IMR-90 (cell line): ENCODE measurements around the gene POLR1B. TPM values are rescaled to one million over a fixed set of nuclear protein-coding genes. Genes with fewer than 3 reads are reported as not detected.

Experiments used
- ATAC-seq: fragments of 200-7000 bp; cut with Tn5 transposase; 2 replicates; pipeline ENCODE4 v1.9.1; 2020; ENCODE audit warnings: low read depth, mild to moderate bottlenecking, moderate library complexity
- BruUV-seq: library from RNA; stranded (reverse); fragments of 400-500 nt; replicated peaks from 2 replicates; lab custom pipeline; 2021; lab: Mats Ljungman, UMichigan
- CTCF ChIA-PET: fragments of 300-600 bp; formaldehyde crosslinking; extraction: SDS; loops from one replicate; lab custom pipeline; 2021; ENCODE audit warnings: antibody characterized with exemption; lab: Yijun Ruan, JAX
- POLR2A ChIA-PET: fragments of 300-600 bp; sonication (Branson Sonifier 250); formaldehyde crosslinking; loops from one replicate; lab custom pipeline; 2022; ENCODE audit warnings: antibody characterized with exemption; ENCODE audit not compliant: unreplicated experiment; lab: Charles Lee
- DNase-seq: peaks from one replicate; pipeline ENCODE4 v3.0.0; 2013
- H2AFZ ChIP-seq: replicated peaks from 2 replicates; pipeline ENCODE3; 2013; ENCODE audit warnings: low read length, mild to moderate bottlenecking; ENCODE audit not compliant: poor library complexity
- H2AK5ac ChIP-seq: 2 replicates; pipeline ENCODE4 v1.6.1; 2013; ENCODE audit warnings: low read depth, low read length, inconsistent platforms
- H2AK9ac ChIP-seq: replicated peaks from 2 replicates; pipeline ENCODE3; 2013; ENCODE audit warnings: mild to moderate bottlenecking, low read depth, low read length, moderate library complexity; ENCODE audit not compliant: poor library complexity
- H2BK120ac ChIP-seq: 2 replicates; pipeline ENCODE4 v1.6.1; 2013; ENCODE audit warnings: low read depth, low read length, inconsistent platforms
- H2BK15ac ChIP-seq: 3 replicates; pipeline ENCODE4 v1.6.1; 2013; ENCODE audit warnings: low read depth, low read length, inconsistent platforms
- H2BK20ac ChIP-seq: 2 replicates; pipeline ENCODE4 v1.6.1; 2013; ENCODE audit warnings: low read depth, mild to moderate bottlenecking, inconsistent platforms, low read length, moderate library complexity
- H2BK5ac ChIP-seq: 2 replicates; pipeline ENCODE4 v1.6.1; 2013; ENCODE audit warnings: mild to moderate bottlenecking, low read depth, low read length, inconsistent platforms; ENCODE audit not compliant: poor library complexity, severe bottlenecking
- H3K14ac ChIP-seq: replicated peaks from 2 replicates; pipeline ENCODE4 v1.6.1; 2013; ENCODE audit warnings: low read depth, low read length, inconsistent platforms
- H3K18ac ChIP-seq: 2 replicates; pipeline ENCODE4 v1.6.1; 2013; ENCODE audit warnings: low read depth, low read length, control low read depth
- H3K23ac ChIP-seq: 2 replicates; pipeline ENCODE4 v1.6.1; 2013; ENCODE audit warnings: low read depth, low read length, inconsistent platforms
- H3K27ac ChIP-seq: 2 replicates; pipeline ENCODE4 v1.5.1; 2013; ENCODE audit warnings: mild to moderate bottlenecking, control low read depth, low read length; ENCODE audit not compliant: insufficient read depth
- H3K27me3 ChIP-seq: 2 replicates; pipeline ENCODE4 v1.6.1; 2013; ENCODE audit warnings: low read length; ENCODE audit not compliant: control insufficient read depth, insufficient read depth
- H3K36me3 ChIP-seq: 2 replicates; pipeline ENCODE4 v1.6.1; 2013; ENCODE audit warnings: low read length, mixed read lengths; ENCODE audit not compliant: control insufficient read depth, insufficient read depth
- H3K4ac ChIP-seq: 2 replicates; pipeline ENCODE4 v1.6.1; 2013; ENCODE audit warnings: low read depth, low read length, inconsistent platforms
- H3K4me1 ChIP-seq: 2 replicates; pipeline ENCODE4 v1.6.1; 2013; ENCODE audit warnings: low read length, mixed read lengths; ENCODE audit not compliant: control insufficient read depth, insufficient read depth
- H3K4me2 ChIP-seq: 2 replicates; pipeline ENCODE4 v1.6.1; 2013; ENCODE audit warnings: low read depth, mild to moderate bottlenecking, control low read depth, low read length, moderate library complexity
- H3K4me3 ChIP-seq: 2 replicates; pipeline ENCODE4 v1.5.1; 2013; ENCODE audit warnings: low read depth, mild to moderate bottlenecking, control low read depth, low read length, moderate library complexity; ENCODE audit not compliant: insufficient read depth
- H3K56ac ChIP-seq: 2 replicates; pipeline ENCODE4 v1.6.1; 2013; ENCODE audit warnings: low read length, inconsistent platforms; ENCODE audit not compliant: insufficient read depth; ENCODE audit errors: extremely low read depth
- H3K79me1 ChIP-seq, 2 experiments: 2 replicates each; pipeline ENCODE4 v1.6.1; 2013; ENCODE audit warnings: low read length in 2 of 2, inconsistent platforms in 1 of 2, low read depth in 1 of 2
- H3K9ac ChIP-seq: 2 replicates; pipeline ENCODE4 v1.6.1; 2013; ENCODE audit warnings: low read depth, low read length, control low read depth
- H3K9me1 ChIP-seq: 2 replicates; pipeline ENCODE4 v1.6.1; 2013; ENCODE audit warnings: low read length, inconsistent platforms; ENCODE audit not compliant: insufficient read depth
- H3K9me3 ChIP-seq: 2 replicates; pipeline ENCODE4 v1.6.1; 2013; ENCODE audit warnings: low read length; ENCODE audit not compliant: control insufficient read depth, insufficient read depth
- H4K20me1 ChIP-seq: 2 replicates; pipeline ENCODE4 v1.6.1; 2013; ENCODE audit warnings: low read length, inconsistent platforms; ENCODE audit not compliant: insufficient read depth
- H4K5ac ChIP-seq: 2 replicates; pipeline ENCODE4 v1.6.1; 2013; ENCODE audit warnings: mild to moderate bottlenecking, low read depth, low read length, control low read depth
- H4K8ac ChIP-seq, 2 experiments: 2 replicates each; pipeline ENCODE4 v1.6.1; 2013; ENCODE audit warnings: low read depth in 2 of 2, low read length in 2 of 2, control low read depth in 1 of 2, inconsistent platforms in 1 of 2
- H4K91ac ChIP-seq: 2 replicates; pipeline ENCODE4 v1.6.1; 2013; ENCODE audit warnings: low read depth, low read length, inconsistent platforms; ENCODE audit not compliant: insufficient read depth
- BHLHE40 ChIP-seq: fragments of 150-350 bp; IDR thresholded peaks from 2 replicates; pipeline ENCODE4 v1.6.1; 2016; ENCODE audit warnings: mild to moderate bottlenecking, low read depth, low read length
- CEBPB ChIP-seq: IDR thresholded peaks from 2 replicates; pipeline ENCODE4 v1.6.1; 2012; ENCODE audit warnings: low read depth, low read length, improper control_type of control experiment
- CHD1 ChIP-seq: IDR thresholded peaks from 2 replicates; pipeline ENCODE4 v1.6.1; 2012; ENCODE audit warnings: low read depth, low read length, improper control_type of control experiment
- FOS ChIP-seq: fragments of 150-350 bp; IDR thresholded peaks from 2 replicates; pipeline ENCODE4 v1.6.1; 2016; ENCODE audit warnings: low read depth, low read length
- MAFK ChIP-seq: IDR thresholded peaks from 2 replicates; pipeline ENCODE4 v1.6.1; 2012; ENCODE audit warnings: low read depth, low read length, improper control_type of control experiment
- MAZ ChIP-seq: IDR thresholded peaks from 2 replicates; pipeline ENCODE4 v1.6.1; 2012; ENCODE audit warnings: low read depth, mild to moderate bottlenecking, low read length, improper control_type of control experiment, moderate library complexity, borderline replicate concordance
- MXI1 ChIP-seq: IDR thresholded peaks from 2 replicates; pipeline ENCODE4 v1.6.1; 2012; ENCODE audit warnings: low read depth, mild to moderate bottlenecking, low read length, moderate library complexity, borderline replicate concordance
- NFE2L2 ChIP-seq: fragments of 150-350 bp; IDR thresholded peaks from 2 replicates; pipeline ENCODE4 v1.6.1; 2016; ENCODE audit warnings: low read depth, mild to moderate bottlenecking, low read length
- POLR2A ChIP-seq: IDR thresholded peaks from 2 replicates; pipeline ENCODE4 v1.6.1; 2012; ENCODE audit warnings: mild to moderate bottlenecking, low read depth, low read length
- RAD21 ChIP-seq: IDR thresholded peaks from 2 replicates; pipeline ENCODE4 v1.6.1; 2012; ENCODE audit warnings: low read length, improper control_type of control experiment
- RCOR1 ChIP-seq: IDR thresholded peaks from 2 replicates; pipeline ENCODE4 v1.6.1; 2012; ENCODE audit warnings: mild to moderate bottlenecking, low read length, improper control_type of control experiment; ENCODE audit not compliant: insufficient replicate concordance
- RFX5 ChIP-seq: IDR thresholded peaks from 2 replicates; pipeline ENCODE4 v1.8.0; 2012; ENCODE audit warnings: low read depth, mild to moderate bottlenecking, low read length, moderate library complexity
- SMC3 ChIP-seq: fragments of 150-350 bp; IDR thresholded peaks from 2 replicates; pipeline ENCODE4 v1.6.1; 2016; ENCODE audit warnings: low read depth, mild to moderate bottlenecking, antibody characterized with exemption, low read length, moderate library complexity
- WGBS, 2 experiments: methylation state at CpG; one replicate each; pipeline versions ENCODE4 v1.1.5 to v1.1.7; 2013; ENCODE audit warnings: missing lambda C conversion rate in 2 of 2; ENCODE audit not compliant: insufficient read length in 1 of 2; ENCODE audit errors: extremely low coverage in 2 of 2; 5-methylcytosine and 5-hydroxymethylcytosine counted together
- dilution Hi-C: fragments of 300-500 bp; cut with HindIII; formaldehyde crosslinking; loops from one replicate; pipeline ENCODE4 v1.14.3; 2018; ENCODE audit warnings: low sequenced_read_pairs; ENCODE audit not compliant: unreplicated experiment
- in situ Hi-C: fragments of 300-500 bp; cut with MboI; formaldehyde crosslinking; loops from 3 replicates; pipeline ENCODE4 v1.14.3; 2019; ENCODE audit warnings: low sequenced_read_pairs, inconsistent platforms, mixed read lengths
- intact Hi-C: fragments of 100-400 bp; cut with micrococcal nuclease; formaldehyde crosslinking; loops from 2 replicates; pipeline ENCODE4 v1.10.0; 2022
- polyA plus RNA-seq, 3 experiments: library from polyadenylated mRNA; depleted of rRNA; stranded (reverse); fragments of >200 nt; gene quantifications; 2 replicates each; pipeline ENCODE4 v1.2.3, GENCODE V29; 2012; ENCODE audit warnings: low replicate concordance in 1 of 3
- total RNA-seq: library from RNA; depleted of rRNA; stranded (reverse); fragments of >200 nt; gene quantifications from 2 replicates; pipeline ENCODE4 v1.2.3, GENCODE V29; 2012
- TF ChIP-seq, protein P1 (sequence below): fragments of 150-350 bp; IDR thresholded peaks from 2 replicates; pipeline ENCODE4 v1.6.1; 2017; ENCODE audit warnings: mild to moderate bottlenecking, antibody characterized with exemption, low read length, low read depth
- TF ChIP-seq, protein P2 (sequence below): fragments of 150-350 bp; IDR thresholded peaks from 2 replicates; pipeline ENCODE4 v1.6.1; 2016; ENCODE audit warnings: low read depth, mild to moderate bottlenecking, low read length, moderate library complexity, borderline replicate concordance
- TF ChIP-seq, protein P3 (sequence below): conservative IDR thresholded peaks from 2 replicates; pipeline ENCODE4 v1.5.1; 2012; ENCODE audit warnings: mild to moderate bottlenecking, low read depth, low read length, improper control_type of control experiment

Gene POLR1B
- total and polyA plus RNA-seq, 2 of the 4 experiments (the other 2 are of a cell fraction) = 10.5 to 24.6 TPM

DNA sequence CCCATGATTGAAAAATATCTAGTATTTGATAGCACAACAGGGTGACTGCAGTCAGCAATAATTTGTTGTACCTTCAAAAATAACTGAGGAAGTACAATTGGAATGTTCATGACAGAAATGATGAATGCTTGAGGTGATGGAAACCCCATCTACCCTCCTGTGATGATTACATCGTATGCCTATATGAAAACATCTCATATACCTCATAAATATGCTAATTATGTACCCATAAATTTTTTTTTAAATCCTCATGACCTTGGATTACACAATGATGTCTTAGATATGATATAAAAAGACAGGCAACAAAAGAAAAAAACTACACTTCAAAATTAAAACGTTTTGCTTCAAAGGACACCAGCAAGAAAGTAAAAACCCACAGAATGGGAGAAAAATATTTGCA is 1.4 kb upstream of the POLR1B start:
- H3K4me2 ChIP-seq = no peak overlapping the region
- no peaks in the 10 kb centered on the region for H3K9me1 ChIP-seq
- intact Hi-C loops (loop anchor here (5.0 kb wide), 1 partner anchor 284 kb away; the partner anchor contains the start of gene ZC3H8), dilution Hi-C loops (no loop called here), in situ Hi-C loops (no loop called here)
- no peaks in the 10 kb centered on the region for H3K27me3 ChIP-seq
- no peak overlapping the region for H2AK5ac ChIP-seq
- no peak overlapping the region for H3K56ac ChIP-seq
- H4K5ac ChIP-seq = peak overlapping the region; percentile 41
- H3K36me3 ChIP-seq = no peaks in the 10 kb centered on the region
- no peak overlapping the region for H2BK120ac ChIP-seq
- TF ChIP-seq POLR2A (no peak), MAZ (no peak), CEBPB (no peak), NFE2L2 (no peak), MAFK (no peak), RCOR1 (no peak), FOS (no peak), SMC3 (no peak), RAD21 (no peak), BHLHE40 (no peak), MXI1 (no peak), CHD1 (no peak), RFX5 (no peak)
- TF ChIP-seq, protein P1, sequence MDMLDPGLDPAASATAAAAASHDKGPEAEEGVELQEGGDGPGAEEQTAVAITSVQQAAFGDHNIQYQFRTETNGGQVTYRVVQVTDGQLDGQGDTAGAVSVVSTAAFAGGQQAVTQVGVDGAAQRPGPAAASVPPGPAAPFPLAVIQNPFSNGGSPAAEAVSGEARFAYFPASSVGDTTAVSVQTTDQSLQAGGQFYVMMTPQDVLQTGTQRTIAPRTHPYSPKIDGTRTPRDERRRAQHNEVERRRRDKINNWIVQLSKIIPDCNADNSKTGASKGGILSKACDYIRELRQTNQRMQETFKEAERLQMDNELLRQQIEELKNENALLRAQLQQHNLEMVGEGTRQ = no peak
- TF ChIP-seq, protein P2, sequence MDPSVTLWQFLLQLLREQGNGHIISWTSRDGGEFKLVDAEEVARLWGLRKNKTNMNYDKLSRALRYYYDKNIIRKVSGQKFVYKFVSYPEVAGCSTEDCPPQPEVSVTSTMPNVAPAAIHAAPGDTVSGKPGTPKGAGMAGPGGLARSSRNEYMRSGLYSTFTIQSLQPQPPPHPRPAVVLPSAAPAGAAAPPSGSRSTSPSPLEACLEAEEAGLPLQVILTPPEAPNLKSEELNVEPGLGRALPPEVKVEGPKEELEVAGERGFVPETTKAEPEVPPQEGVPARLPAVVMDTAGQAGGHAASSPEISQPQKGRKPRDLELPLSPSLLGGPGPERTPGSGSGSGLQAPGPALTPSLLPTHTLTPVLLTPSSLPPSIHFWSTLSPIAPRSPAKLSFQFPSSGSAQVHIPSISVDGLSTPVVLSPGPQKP = no peak
- TF ChIP-seq, protein P3, sequence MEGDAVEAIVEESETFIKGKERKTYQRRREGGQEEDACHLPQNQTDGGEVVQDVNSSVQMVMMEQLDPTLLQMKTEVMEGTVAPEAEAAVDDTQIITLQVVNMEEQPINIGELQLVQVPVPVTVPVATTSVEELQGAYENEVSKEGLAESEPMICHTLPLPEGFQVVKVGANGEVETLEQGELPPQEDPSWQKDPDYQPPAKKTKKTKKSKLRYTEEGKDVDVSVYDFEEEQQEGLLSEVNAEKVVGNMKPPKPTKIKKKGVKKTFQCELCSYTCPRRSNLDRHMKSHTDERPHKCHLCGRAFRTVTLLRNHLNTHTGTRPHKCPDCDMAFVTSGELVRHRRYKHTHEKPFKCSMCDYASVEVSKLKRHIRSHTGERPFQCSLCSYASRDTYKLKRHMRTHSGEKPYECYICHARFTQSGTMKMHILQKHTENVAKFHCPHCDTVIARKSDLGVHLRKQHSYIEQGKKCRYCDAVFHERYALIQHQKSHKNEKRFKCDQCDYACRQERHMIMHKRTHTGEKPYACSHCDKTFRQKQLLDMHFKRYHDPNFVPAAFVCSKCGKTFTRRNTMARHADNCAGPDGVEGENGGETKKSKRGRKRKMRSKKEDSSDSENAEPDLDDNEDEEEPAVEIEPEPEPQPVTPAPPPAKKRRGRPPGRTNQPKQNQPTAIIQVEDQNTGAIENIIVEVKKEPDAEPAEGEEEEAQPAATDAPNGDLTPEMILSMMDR = no peak
- H3K9ac ChIP-seq = no peak overlapping the region
- no peak overlapping the region for H2BK5ac ChIP-seq
- no peaks in the 10 kb centered on the region for H4K20me1 ChIP-seq
- no peaks in the 10 kb centered on the region for H3K4me1 ChIP-seq
- WGBS, 2 experiments = no CpG with 5 or more reads among the region's 2 CpGs
- no peak overlapping the region for H2AFZ ChIP-seq
- H2BK15ac ChIP-seq = no peak overlapping the region
- ChIA-PET POLR2A (no interaction called here), CTCF (no interaction called here)
- no peak overlapping the region for H3K27ac ChIP-seq
- no peaks in the 10 kb centered on the region for H3K9me3 ChIP-seq
- BruUV-seq = no TSS peak
- H3K18ac ChIP-seq = no peak overlapping the region
- no peak overlapping the region for H3K23ac ChIP-seq
- no peak overlapping the region for H4K91ac ChIP-seq
- DNase-seq (no peak), ATAC-seq (no peak)
- H2AK9ac ChIP-seq = no peak overlapping the region
- H2BK20ac ChIP-seq = no peak overlapping the region
- peaks cover 10 to 28% of the 10 kb centered on the region in 2 experiments for H3K79me1 ChIP-seq
- H3K4ac ChIP-seq = no peak overlapping the region
- peak overlapping the region; percentile 95 to 96; a peak in 3 of 4 replicates for H4K8ac ChIP-seq
- H3K4me3 ChIP-seq = no peak overlapping the region
- H3K14ac ChIP-seq = no peak overlapping the region
